ENCODE results near the gene MPC2. TPM values are rescaled to one million over a fixed set of nuclear protein-coding genes. Genes with fewer than 3 reads are reported as not detected.
A peak's percentile ranks its signal among the peaks of the same experiment; 100 is the strongest.

Gene MPC2
- 48.2 and 50.8 TPM in 2 replicates for total RNA-seq
- long read RNA-seq, transcript MPC2-202 (5 exons, 2,177 nt) = major isoform, 81 of 85 reads
- long read RNA-seq, partial matches to known transcripts = 2 of 85 reads
- long read RNA-seq, other reads (novel, unspliced or antisense) = 2 of 85 reads

GRCh38 chr1:167936930-167937708 is at the start of gene MPC2:
MPC2 (minus strand) TSS chr1:167937072; CDS start chr1:167935841, 1,231 bp downstream.
- no peak for TF ChIP-seq CTCF (IDR thresholded peaks at IDR 0.05)
- H3K36me3 Mint-ChIP-seq (ENCODE audit: unreplicated experiment) = no peaks in the 10 kb centered on the region
- H3K4me1 Mint-ChIP-seq (ENCODE audit: unreplicated experiment) = peaks cover 51% of the 10 kb centered on the region
- peak within 1 kb of the TSS; percentile 100 for H3K27ac Mint-ChIP-seq (ENCODE audit: unreplicated experiment)
- no peaks in the 10 kb centered on the region for H3K9me3 Mint-ChIP-seq (ENCODE audit: unreplicated experiment)
- DNase-seq (ENCODE audit: extremely low spot score, unreplicated experiment) = no peak
- H3K4me3 Mint-ChIP-seq (ENCODE audit: unreplicated experiment) = peak within 1 kb of the TSS; percentile 89
- no peaks in the 10 kb centered on the region for H3K27me3 Mint-ChIP-seq (ENCODE audit: unreplicated experiment)

GRCh38 chr1:167984886-167985489 is 48.1 kb upstream of the MPC2 start:
- Mint-ChIP-seq H3K27me3 (ENCODE audit: unreplicated experiment) (no peaks in the 10 kb centered on the region), H3K27ac (ENCODE audit: unreplicated experiment) (no peak overlapping the region), H3K36me3 (ENCODE audit: unreplicated experiment) (peaks cover 34% of the 10 kb centered on the region), H3K4me1 (ENCODE audit: unreplicated experiment) (peaks cover 9% of the 10 kb centered on the region), H3K4me3 (ENCODE audit: unreplicated experiment) (no peak overlapping the region), H3K9me3 (ENCODE audit: unreplicated experiment) (peaks cover 9% of the 10 kb centered on the region)
- DNase-seq (ENCODE audit: extremely low spot score, unreplicated experiment) = no peak
- no peak for TF ChIP-seq CTCF (IDR thresholded peaks at IDR 0.05)

GRCh38 chr1:167983797-167984420 is 47.0 kb upstream of the MPC2 start:
- Mint-ChIP-seq H3K27me3 (ENCODE audit: unreplicated experiment) (no peaks in the 10 kb centered on the region), H3K9me3 (ENCODE audit: unreplicated experiment) (peaks cover 9% of the 10 kb centered on the region), H3K36me3 (ENCODE audit: unreplicated experiment) (peaks cover 39% of the 10 kb centered on the region), H3K4me1 (ENCODE audit: unreplicated experiment) (peaks cover 9% of the 10 kb centered on the region), H3K27ac (ENCODE audit: unreplicated experiment) (no peak overlapping the region), H3K4me3 (ENCODE audit: unreplicated experiment) (no peak overlapping the region)
- TF ChIP-seq CTCF (IDR thresholded peaks at IDR 0.05) = no peak
- no peak for DNase-seq (ENCODE audit: extremely low spot score, unreplicated experiment)

GRCh38 chr1:167981933-167982332 is 45.1 kb upstream of the MPC2 start:
- H3K9me3 Mint-ChIP-seq (ENCODE audit: unreplicated experiment) = peaks cover 15% of the 10 kb centered on the region
- TF ChIP-seq CTCF (IDR thresholded peaks at IDR 0.05) = no peak
- no peak for DNase-seq (ENCODE audit: extremely low spot score, unreplicated experiment)
- H3K4me1 Mint-ChIP-seq (ENCODE audit: unreplicated experiment) = peaks cover 9% of the 10 kb centered on the region
- peaks cover 54% of the 10 kb centered on the region for H3K36me3 Mint-ChIP-seq (ENCODE audit: unreplicated experiment)
- H3K27me3 Mint-ChIP-seq (ENCODE audit: unreplicated experiment) = no peaks in the 10 kb centered on the region
- H3K27ac Mint-ChIP-seq (ENCODE audit: unreplicated experiment) = no peak overlapping the region
- H3K4me3 Mint-ChIP-seq (ENCODE audit: unreplicated experiment) = no peak overlapping the region

- Mint-ChIP-seq H3K4me3 (ENCODE audit: unreplicated experiment) (no peak overlapping the region), H3K27me3 (ENCODE audit: unreplicated experiment) (no peaks in the 10 kb centered on the region), H3K27ac (ENCODE audit: unreplicated experiment) (no peak overlapping the region), H3K36me3 (ENCODE audit: unreplicated experiment) (peaks cover 59% of the 10 kb centered on the region), H3K4me1 (ENCODE audit: unreplicated experiment) (peaks cover 2% of the 10 kb centered on the region), H3K9me3 (ENCODE audit: unreplicated experiment) (peaks cover 6% of the 10 kb centered on the region)
- no peak for DNase-seq (ENCODE audit: extremely low spot score, unreplicated experiment)
- TF ChIP-seq CTCF (IDR thresholded peaks at IDR 0.05) = no peak
These were observed 40.4 kb upstream of the MPC2 start for GRCh38 chr1:167977245-167977644.
